Retina (tissue), 1 donor: ENCODE results near the gene DDX52.

Experiments
- DNase-seq: peaks from one replicate; pipeline ENCODE4 v3.0.0-alpha.2; 2016

Gene DDX52

DNA sequence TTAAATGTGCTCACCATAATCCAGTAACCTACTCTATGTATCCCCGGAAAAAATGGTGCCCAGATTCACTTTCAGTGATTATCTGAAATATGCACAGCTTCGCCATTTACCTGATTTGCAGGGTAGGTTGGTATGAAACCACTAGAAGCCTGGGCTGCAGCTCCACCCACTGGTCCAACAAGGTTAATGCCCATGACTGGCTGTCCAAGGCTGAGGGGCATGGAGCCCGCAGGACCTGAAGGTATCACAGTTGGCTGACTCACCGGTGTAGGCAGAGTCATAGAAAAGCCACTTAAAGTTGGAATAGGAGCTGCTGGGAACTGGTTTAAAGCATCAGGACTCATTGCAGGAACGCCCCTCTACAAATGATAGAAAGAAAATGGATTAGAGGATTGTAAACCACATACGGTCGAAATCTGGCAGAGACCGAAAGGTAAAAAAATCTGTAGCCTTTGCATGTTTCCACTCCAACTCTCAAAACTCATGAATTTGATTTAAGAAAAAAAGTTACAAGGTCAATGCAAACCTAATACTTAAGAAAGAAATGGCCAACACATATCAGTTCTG is 72.6 kb downstream of the DDX52 start:
- DNase-seq: no peak

DNA sequence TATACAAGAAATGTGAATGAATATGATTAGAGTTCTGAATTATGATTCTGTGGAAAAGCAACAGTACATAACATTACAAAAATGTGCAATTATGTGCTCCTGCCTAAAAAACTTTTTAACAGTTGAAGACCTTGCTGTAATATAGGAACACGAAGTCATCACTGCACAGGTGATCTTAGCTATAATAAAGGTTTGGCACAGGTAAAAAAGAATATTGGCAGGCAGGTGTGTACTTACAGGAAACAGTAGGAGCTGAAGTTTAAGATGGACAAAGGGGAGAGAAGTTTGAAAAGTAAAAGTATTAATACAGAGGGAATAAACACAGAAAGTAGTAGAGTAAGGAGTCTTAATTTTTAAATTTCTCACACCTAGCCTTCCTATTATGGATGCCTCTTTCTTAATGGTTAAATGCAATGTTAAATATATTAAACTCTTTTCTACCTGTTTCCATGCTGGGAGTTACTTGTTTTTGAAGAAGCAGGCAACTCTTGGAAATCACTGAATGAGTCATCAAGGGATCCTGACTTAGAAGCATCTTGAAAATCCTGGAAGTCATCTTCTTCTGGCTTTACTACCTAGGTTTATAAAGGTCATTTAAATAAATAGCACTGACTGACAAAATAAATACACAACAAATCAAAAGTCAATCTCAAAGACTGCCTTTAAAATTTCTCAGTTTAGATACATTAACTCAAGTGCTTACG is 74.7 kb downstream of the DDX52 start:
- DNase-seq: no peak

- DNase-seq: no peak
Observed at GRCh38 chr17:37567538-37567937, 75.7 kb downstream of the DDX52 start.

DNA sequence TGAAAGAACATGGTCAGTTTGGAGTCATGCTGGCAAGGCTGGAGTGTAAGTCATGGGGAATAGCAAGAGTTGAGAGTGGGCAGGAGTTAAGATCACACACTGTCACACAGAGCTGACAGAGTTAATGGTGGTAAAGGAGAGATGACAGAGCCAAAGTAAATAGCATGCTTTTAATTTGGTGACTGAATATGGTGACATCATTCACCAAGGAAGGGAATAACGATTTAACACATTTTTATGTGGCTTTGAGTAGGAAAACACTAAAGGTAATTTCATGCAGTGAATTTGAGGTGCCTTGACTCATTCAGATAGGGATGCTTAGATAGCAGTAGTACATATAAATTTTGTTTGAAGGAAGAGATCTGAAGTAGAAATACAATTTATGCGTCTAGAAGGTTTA is 76.1 kb downstream of the DDX52 start:
- no peak for DNase-seq

DNA sequence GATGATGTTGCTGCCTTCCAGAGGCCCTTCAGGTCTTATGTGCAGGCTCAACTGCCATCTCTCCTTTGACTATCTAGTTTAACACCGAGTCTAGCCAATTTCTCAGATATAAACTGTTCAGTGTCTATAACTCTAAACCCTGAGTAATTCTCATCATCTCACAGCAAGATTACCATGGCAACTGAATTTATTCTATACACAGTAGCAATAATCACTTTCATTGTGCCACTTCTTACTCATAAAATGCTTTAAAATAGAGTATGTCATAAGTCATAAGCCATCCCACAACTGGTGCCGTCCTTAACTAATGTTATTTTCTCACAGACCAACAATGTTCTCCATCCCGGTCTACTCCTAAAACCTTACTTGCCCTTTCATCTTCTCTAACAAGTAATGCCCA is 79.0 kb downstream of the DDX52 start:
- no peak for DNase-seq

- no peak for DNase-seq
Observed at GRCh38 chr17:37562016-37562745, 81.1 kb downstream of the DDX52 start.
